ENCODE measurements around the gene PDLIM1.

The PDLIM1 gene

DNA sequence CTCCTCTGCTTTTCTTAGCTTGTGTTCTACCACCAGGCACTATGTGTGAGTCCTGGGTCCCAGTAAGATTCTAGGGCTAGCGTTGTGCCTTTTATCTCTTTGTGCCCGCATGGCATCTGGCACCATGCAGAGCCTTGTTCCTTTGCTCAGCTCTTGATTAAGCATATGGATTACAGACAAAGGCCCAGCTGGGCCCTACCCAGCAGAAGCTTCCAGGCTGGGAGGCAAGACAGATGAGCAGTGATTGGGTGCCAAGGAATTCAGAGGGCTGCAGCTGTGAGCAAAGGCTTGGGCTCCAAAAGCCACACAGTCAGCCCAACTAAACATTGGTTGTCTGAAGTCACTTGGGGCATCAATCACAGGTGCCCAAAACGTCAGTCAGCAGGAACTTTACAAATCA is 94.8 kb downstream of the PDLIM1 start:
- DNase-seq = no peak

DNA sequence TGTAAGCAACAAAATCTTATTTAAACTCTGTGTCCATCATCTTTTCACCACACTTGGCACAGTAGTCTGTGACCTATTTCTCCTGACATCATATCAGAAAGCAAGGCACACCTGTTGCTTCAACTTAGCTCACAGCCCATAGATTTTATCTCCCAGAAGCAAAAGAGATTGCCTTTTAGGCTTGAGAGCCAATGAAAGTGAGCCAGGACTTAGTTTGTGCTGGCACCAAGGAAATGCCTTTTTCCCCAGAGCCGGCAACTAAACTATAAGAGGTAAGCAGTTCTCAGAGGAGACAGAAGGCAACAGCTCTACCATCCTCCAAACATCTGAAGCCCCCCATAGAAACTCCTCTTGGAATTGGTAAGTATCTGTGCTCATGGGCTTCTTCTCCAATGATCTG is 96.9 kb downstream of the PDLIM1 start, which contains the start of gene ACSM6:
Gene ACSM6 (plus strand): TSS at position 295 of the 400 bp plus-strand sequence. CDS start 248 bp downstream, outside the sequence.
- DNase-seq = no peak

DNA sequence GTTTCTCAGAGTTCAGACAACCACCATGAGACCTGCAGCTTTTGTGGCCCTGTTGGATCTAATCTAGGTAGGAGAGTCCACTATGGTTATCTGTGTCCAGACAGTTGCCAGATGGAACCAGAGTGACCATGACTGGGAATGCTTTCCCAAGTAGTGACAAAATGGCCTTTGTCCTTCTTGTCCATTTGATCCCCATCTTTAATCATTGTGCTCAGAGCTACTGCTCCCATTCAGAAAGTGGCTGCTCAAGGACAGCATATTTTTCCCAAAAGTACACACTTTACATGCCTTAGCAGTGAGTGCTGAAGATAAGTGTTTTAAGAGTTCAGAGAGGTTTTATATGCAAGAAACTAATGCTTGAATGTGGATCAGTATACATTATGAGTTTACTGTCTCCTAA is 102.2 kb downstream of the PDLIM1 start:
- no peak for DNase-seq

DNA sequence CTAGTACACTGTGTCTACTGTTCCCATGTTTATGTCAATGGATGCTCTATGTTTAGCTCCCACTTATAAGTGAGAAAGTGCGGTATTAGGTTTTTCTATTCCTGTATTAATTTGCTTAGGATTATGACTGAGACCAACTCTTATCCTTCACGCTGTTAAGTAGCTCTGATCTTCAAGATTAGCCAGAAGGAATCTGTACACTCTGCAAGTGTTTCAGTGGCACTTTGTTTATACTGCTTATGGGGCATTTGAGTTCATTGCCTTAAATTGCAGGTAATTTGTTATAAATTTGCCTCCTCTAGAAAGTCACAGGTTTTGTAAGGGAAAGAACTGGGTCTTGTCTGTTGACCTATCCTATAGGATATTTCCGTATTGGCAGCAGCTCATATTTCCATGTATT is 103.2 kb downstream of the PDLIM1 start:
- no peak for DNase-seq
